D721Med (cell line): ENCODE measurements around the gene HEYL.
A peak's percentile ranks its signal among the peaks of the same experiment; 100 is the strongest.

Experiments used
- DNase-seq: peaks from one replicate; pipeline ENCODE4 v3.0.0; 2011; ENCODE audit warnings: low spot score; ENCODE audit not compliant: insufficient read length
- FAIRE-seq: peaks from 2 replicates; lab custom pipeline; 2011; peaks lifted over from hg19 to GRCh38; lab: Jason Lieb, UNC
- CTCF ChIP-seq: IDR thresholded peaks from 2 replicates; pipeline ENCODE4 v1.5.1; 2012; ENCODE audit warnings: mild to moderate bottlenecking, control low read depth; ENCODE audit not compliant: insufficient read depth; ENCODE audit errors: missing control alignments

The HEYL gene

GRCh38 chr1:39657923-39658485, 18.6 kb upstream of the HEYL start:
- FAIRE-seq = no peak
- no peak for DNase-seq
- peak; percentile 66 for TF ChIP-seq CTCF

- DNase-seq (no peak), FAIRE-seq (no peak)
- TF ChIP-seq CTCF = no peak
Observed at GRCh38 chr1:39657402-39657801, 18.0 kb upstream of the HEYL start.

- TF ChIP-seq CTCF = no peak
- no peak for FAIRE-seq
- DNase-seq = no peak
Observed at GRCh38 chr1:39656391-39656790, 16.9 kb upstream of the HEYL start.

- DNase-seq (no peak), FAIRE-seq (no peak)
- no peak for TF ChIP-seq CTCF
Observed at GRCh38 chr1:39655578-39656268, 16.3 kb upstream of the HEYL start.

GRCh38 chr1:39654291-39654690, 14.8 kb upstream of the HEYL start:
- FAIRE-seq = no peak
- no peak for DNase-seq
- no peak for TF ChIP-seq CTCF

- TF ChIP-seq CTCF = peak; percentile 94
- DNase-seq (no peak), FAIRE-seq (no peak)
Observed at GRCh38 chr1:39653546-39654031, 14.1 kb upstream of the HEYL start.

- FAIRE-seq (no peak), DNase-seq (no peak)
- no peak for TF ChIP-seq CTCF
Observed at GRCh38 chr1:39652554-39652953, 13.1 kb upstream of the HEYL start.
